ENCODE data around the gene PHYHD1.

Gene PHYHD1

GRCh38 chr9:128920381-128921058 is at the start of gene PHYHD1:
TSS of gene PHYHD1 (plus strand) at chr9:128920982. CDS start at chr9:128922324, 1,342 bp downstream.
- in situ Hi-C loops (cut with HindIII; ENCODE audit: low pct_ligation_motif_present, low pct_unique_long_range_greater_than_20kb, low sequenced_read_pairs) = no loop called here
- DNase-seq = no peak

- DNase-seq = no peak
- in situ Hi-C loops (cut with HindIII; ENCODE audit: low pct_ligation_motif_present, low pct_unique_long_range_greater_than_20kb, low sequenced_read_pairs) = no loop called here
Observed at GRCh38 chr9:128877852-128878251, 42.9 kb upstream of the PHYHD1 start.

GRCh38 chr9:128881884-128882676 is 38.7 kb upstream of the PHYHD1 start, which contains the start of the genes KYAT1 and LRRC8A:
TSS of gene KYAT1 (minus strand) at chr9:128881950. CDS start at chr9:128845405, 36,545 bp downstream.
TSS of gene LRRC8A (plus strand) at chr9:128882133. CDS start at chr9:128907165, 25,032 bp downstream.
- in situ Hi-C loops (cut with HindIII; ENCODE audit: low pct_ligation_motif_present, low pct_unique_long_range_greater_than_20kb, low sequenced_read_pairs) = no loop called here

GRCh38 chr9:128882677-128883603 is 37.8 kb upstream of the PHYHD1 start:
- peak; percentile 10 for DNase-seq
- in situ Hi-C loops (cut with HindIII; ENCODE audit: low pct_ligation_motif_present, low pct_unique_long_range_greater_than_20kb, low sequenced_read_pairs) = no loop called here

More at GRCh38 chr9:128881884-128882676, 38.7 kb upstream of the PHYHD1 start, which contains the start of the genes KYAT1 and LRRC8A:
- peak; percentile 95 for DNase-seq

GRCh38 chr9:128884164-128884563 is 36.6 kb upstream of the PHYHD1 start:
- in situ Hi-C loops (cut with HindIII; ENCODE audit: low pct_ligation_motif_present, low pct_unique_long_range_greater_than_20kb, low sequenced_read_pairs) = no loop called here
- DNase-seq = no peak

- in situ Hi-C loops (cut with HindIII; ENCODE audit: low pct_ligation_motif_present, low pct_unique_long_range_greater_than_20kb, low sequenced_read_pairs) = no loop called here
- no peak for DNase-seq
Observed at GRCh38 chr9:128885376-128885775, 35.4 kb upstream of the PHYHD1 start.

- in situ Hi-C loops (cut with HindIII; ENCODE audit: low pct_ligation_motif_present, low pct_unique_long_range_greater_than_20kb, low sequenced_read_pairs) = no loop called here
- no peak for DNase-seq
Observed at GRCh38 chr9:128885798-128886197, 35.0 kb upstream of the PHYHD1 start.

GRCh38 chr9:128886211-128886891 is 34.4 kb upstream of the PHYHD1 start:
- no peak for DNase-seq
- in situ Hi-C loops (cut with HindIII; ENCODE audit: low pct_ligation_motif_present, low pct_unique_long_range_greater_than_20kb, low sequenced_read_pairs) = no loop called here

GRCh38 chr9:128887049-128887448 is 33.7 kb upstream of the PHYHD1 start:
- in situ Hi-C loops (cut with HindIII; ENCODE audit: low pct_ligation_motif_present, low pct_unique_long_range_greater_than_20kb, low sequenced_read_pairs) = no loop called here
- no peak for DNase-seq

GRCh38 chr9:128887914-128888350 is 32.9 kb upstream of the PHYHD1 start:
- no peak for DNase-seq
- in situ Hi-C loops (cut with HindIII; ENCODE audit: low pct_ligation_motif_present, low pct_unique_long_range_greater_than_20kb, low sequenced_read_pairs) = no loop called here

GRCh38 chr9:128891321-128892220 is 29.2 kb upstream of the PHYHD1 start:
- DNase-seq = no peak
- in situ Hi-C loops (cut with HindIII; ENCODE audit: low pct_ligation_motif_present, low pct_unique_long_range_greater_than_20kb, low sequenced_read_pairs) = no loop called here

GRCh38 chr9:128892221-128892921 is 28.4 kb upstream of the PHYHD1 start:
- no peak for DNase-seq
- in situ Hi-C loops (cut with HindIII; ENCODE audit: low pct_ligation_motif_present, low pct_unique_long_range_greater_than_20kb, low sequenced_read_pairs) = no loop called here

GRCh38 chr9:128893354-128893753 is 27.4 kb upstream of the PHYHD1 start:
- in situ Hi-C loops (cut with HindIII; ENCODE audit: low pct_ligation_motif_present, low pct_unique_long_range_greater_than_20kb, low sequenced_read_pairs) = no loop called here
- no peak for DNase-seq

GRCh38 chr9:128894764-128895163 is 26.0 kb upstream of the PHYHD1 start:
- DNase-seq = no peak
- in situ Hi-C loops (cut with HindIII; ENCODE audit: low pct_ligation_motif_present, low pct_unique_long_range_greater_than_20kb, low sequenced_read_pairs) = no loop called here

GRCh38 chr9:128895556-128895955 is 25.2 kb upstream of the PHYHD1 start:
- DNase-seq = no peak
- in situ Hi-C loops (cut with HindIII; ENCODE audit: low pct_ligation_motif_present, low pct_unique_long_range_greater_than_20kb, low sequenced_read_pairs) = no loop called here

- in situ Hi-C loops (cut with HindIII; ENCODE audit: low pct_ligation_motif_present, low pct_unique_long_range_greater_than_20kb, low sequenced_read_pairs) = no loop called here
- DNase-seq = no peak
Observed at GRCh38 chr9:128898382-128898781, 22.4 kb upstream of the PHYHD1 start.
